Smooth muscle cell (in vitro differentiated cells): ENCODE results near the gene RFWD3. TPM values are rescaled to one million over a fixed set of nuclear protein-coding genes. Genes with fewer than 3 reads are reported as not detected.

Experiments used
- DNase-seq: peaks from one replicate; lab custom pipeline; 2025; ENCODE audit not compliant: unreplicated experiment; lab: John Stamatoyannopoulos, UW
- H2AFZ ChIP-seq: fragments of 200-600 bp; sonication (generic); 2 replicates; pipeline ENCODE4 v1.6.0; 2016; ENCODE audit warnings: antibody characterized with exemption, low read depth, mild to moderate bottlenecking
- H3F3A ChIP-seq: fragments of 200-600 bp; sonication (generic); 2 replicates; pipeline ENCODE4 v1.6.0; 2017; ENCODE audit warnings: antibody characterized with exemption, low read depth
- H3K27ac ChIP-seq: fragments of 200-600 bp; sonication (generic); 2 replicates; pipeline ENCODE4 v1.5.1; 2016; ENCODE audit warnings: low read depth, mild to moderate bottlenecking
- H3K27me3 ChIP-seq: fragments of 200-600 bp; sonication (generic); 2 replicates; pipeline ENCODE4 v1.6.1; 2016; ENCODE audit warnings: low read depth, mild to moderate bottlenecking
- H3K36me3 ChIP-seq: fragments of 200-600 bp; sonication (generic); 2 replicates; pipeline ENCODE4 v1.5.1; 2016; ENCODE audit warnings: low read depth
- H3K4me1 ChIP-seq: fragments of 200-600 bp; sonication (generic); 2 replicates; pipeline ENCODE4 v1.5.1; 2016; ENCODE audit warnings: low read depth
- H3K4me2 ChIP-seq: fragments of 200-600 bp; sonication (generic); 2 replicates; pipeline ENCODE4 v1.6.0; 2016; ENCODE audit warnings: mild to moderate bottlenecking
- H3K4me3 ChIP-seq: fragments of 200-600 bp; sonication (generic); 2 replicates; pipeline ENCODE4 v1.5.1; 2016; ENCODE audit warnings: mild to moderate bottlenecking
- H3K79me2 ChIP-seq: fragments of 200-600 bp; sonication (generic); 2 replicates; pipeline ENCODE4 v1.6.0; 2016; ENCODE audit warnings: low read depth, mild to moderate bottlenecking
- H3K9ac ChIP-seq: fragments of 200-600 bp; sonication (generic); 2 replicates; pipeline ENCODE4 v1.6.0; 2016; ENCODE audit warnings: low read depth
- H3K9me3 ChIP-seq: fragments of 200-600 bp; sonication (generic); replicated peaks from 2 replicates; pipeline ENCODE4 v1.5.1; 2016; ENCODE audit warnings: low read depth
- H4K20me1 ChIP-seq: fragments of 200-600 bp; sonication (generic); 2 replicates; pipeline ENCODE4 v1.6.0; 2016; ENCODE audit warnings: low read depth
- CTCF ChIP-seq: fragments of 200-600 bp; sonication (generic); IDR thresholded peaks from 2 replicates; pipeline ENCODE4 v1.5.1; 2017; ENCODE audit warnings: borderline replicate concordance, mild to moderate bottlenecking, antibody characterized with exemption; ENCODE audit not compliant: insufficient read depth, poor library complexity, severe bottlenecking
- WGBS: methylation state at CpG from one replicate; pipeline ENCODE4 v1.1.7; 2016; ENCODE audit warnings: low lambda C conversion rate; 5-methylcytosine and 5-hydroxymethylcytosine counted together
- polyA plus RNA-seq: library from polyadenylated mRNA; unstranded; fragments of >200 nt; fragmentation: Nextera tagmentation; extraction: Ambion mirVana; gene quantifications from 2 replicates; pipeline ENCODE4 v1.2.1, GENCODE V29; 2016
- total RNA-seq: library from RNA; depleted of rRNA; stranded (reverse); fragments of >200 nt; gene quantifications from 2 replicates; pipeline ENCODE4 v1.2.3, GENCODE V29; 2014

Gene RFWD3
- total and polyA plus RNA-seq, 2 experiments from 2014 or later, result 8.4 to 13.9 TPM

GRCh38 chr16:74573622-74574021 lies 93.1 kb downstream of the RFWD3 start:
- Histone ChIP-seq H3K36me3 (no peaks in the 10 kb centered on the region), H3K27ac (no peak overlapping the region), H3F3A (no peaks in the 10 kb centered on the region), H3K9me3 (no peaks in the 10 kb centered on the region), H4K20me1 (peaks cover 100% of the 10 kb centered on the region), H3K27me3 (no peaks in the 10 kb centered on the region), H3K4me1 (no peaks in the 10 kb centered on the region), H3K4me2 (no peak overlapping the region), H3K9ac (no peak overlapping the region), H3K79me2 (peaks cover 97% of the 10 kb centered on the region), H3K4me3 (no peak overlapping the region), H2AFZ (no peak overlapping the region)
- DNase-seq, result no peak
- 88% methylated on average over 8 of the region's 8 CpGs for WGBS
- TF ChIP-seq CTCF, result no peak

Other genes with a start within 250 kb of the RFWD3 start
- gene CLEC18B, start 245.4 kb downstream of the RFWD3 start, total RNA-seq, result 1.4 and 1.6 TPM in 2 replicates
- gene CLEC18B, start 245.4 kb downstream of the RFWD3 start, polyA plus RNA-seq, result 0.87 and 2.9 TPM in 2 replicates
- gene GLG1, start 59.8 kb downstream of the RFWD3 start, total RNA-seq, result 131 and 180 TPM in 2 replicates
- 138 and 140 TPM in 2 replicates for gene GLG1, start 59.8 kb downstream of the RFWD3 start, polyA plus RNA-seq
- 4.6 and 6.0 TPM in 2 replicates for gene MLKL, start 34.0 kb upstream of the RFWD3 start, total RNA-seq
- 4.3 and 10.2 TPM in 2 replicates for gene MLKL, start 34.0 kb upstream of the RFWD3 start, polyA plus RNA-seq
- not detected in 2 replicates for gene FA2H, start 107.9 kb upstream of the RFWD3 start, total RNA-seq
- not detected in 2 replicates for gene FA2H, start 107.9 kb upstream of the RFWD3 start, polyA plus RNA-seq